ENCODE results near the gene PPP6R3. TPM values are rescaled to one million over a fixed set of nuclear protein-coding genes. Genes with fewer than 3 reads are reported as not detected.

The PPP6R3 gene
- polyA plus RNA-seq, 1 donor from 2014 or later, result 111 TPM

- TF ChIP-seq CTCF (IDR thresholded peaks at IDR 0.05; ENCODE audit: poor library complexity, severe bottlenecking), result no peak
Observed at GRCh38 chr11:68523033-68523432, 62.5 kb downstream of the PPP6R3 start (continued).

DNA sequence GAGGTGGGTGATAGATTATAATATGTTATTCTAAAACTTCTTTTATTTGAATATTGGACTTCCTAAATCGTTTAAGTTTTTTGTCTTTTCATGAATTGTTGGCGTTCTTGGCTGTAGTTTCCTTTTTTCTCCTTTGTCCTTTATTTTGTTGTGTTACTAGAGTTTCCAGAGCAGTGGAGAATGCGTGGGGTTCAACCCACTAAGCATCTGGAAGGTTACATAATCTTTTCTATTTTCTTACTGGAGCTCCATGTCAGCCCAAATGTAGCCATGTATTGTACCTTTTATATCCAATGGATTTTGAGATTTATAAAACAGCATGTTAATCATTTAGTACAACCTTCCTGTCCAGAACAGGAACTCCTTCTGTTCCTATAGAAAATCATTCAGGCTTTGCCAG is 63.2 kb downstream of the PPP6R3 start:
- Histone ChIP-seq H3K27me3 (ENCODE audit: insufficient read depth, low read depth, low read length) (no peaks in the 10 kb centered on the region), H2AFZ (ENCODE audit: low read depth, low read length) (no peak overlapping the region), H3K36me3 (ENCODE audit: insufficient read depth, low read length) (peaks cover 6% of the 10 kb centered on the region), H3F3A (ENCODE audit: insufficient read depth, low read length, poor library complexity, severe bottlenecking) (no peaks in the 10 kb centered on the region), H3K79me2 (replicated peaks; ENCODE audit: insufficient read depth, low read length) (peaks cover 5% of the 10 kb centered on the region), H3K27ac (ENCODE audit: low read length) (no peak overlapping the region), H3K9ac (ENCODE audit: low read length) (no peak overlapping the region), H3K4me3 (ENCODE audit: low read length) (no peak overlapping the region), H3K9me2 (ENCODE audit: insufficient read depth, low read length) (no peaks in the 10 kb centered on the region), H3K9me3 (ENCODE audit: low read length) (no peaks in the 10 kb centered on the region), H4K20me1 (ENCODE audit: insufficient read depth) (no peaks in the 10 kb centered on the region), H3K4me2 (ENCODE audit: low read length) (no peak overlapping the region)
- TF ChIP-seq POLR2AphosphoS5 (IDR thresholded peaks at IDR 0.05) (no peak), CTCF (IDR thresholded peaks at IDR 0.05; ENCODE audit: poor library complexity, severe bottlenecking) (no peak), TAF1 (IDR thresholded peaks at IDR 0.05; ENCODE audit: low read depth) (no peak), MXI1 (conservative IDR thresholded peaks at IDR 0.05; ENCODE audit: poor library complexity, severe bottlenecking) (no peak), EZH2 (IDR thresholded peaks at IDR 0.05; ENCODE audit: borderline replicate concordance, insufficient read depth, low read length, poor library complexity, severe bottlenecking) (no peak), RAD21 (conservative IDR thresholded peaks at IDR 0.05) (no peak), EP300 (conservative IDR thresholded peaks at IDR 0.05; ENCODE audit: poor library complexity, severe bottlenecking) (no peak), SMC3 (conservative IDR thresholded peaks at IDR 0.05; ENCODE audit: poor library complexity) (no peak)
- TF ChIP-seq, protein P1, sequence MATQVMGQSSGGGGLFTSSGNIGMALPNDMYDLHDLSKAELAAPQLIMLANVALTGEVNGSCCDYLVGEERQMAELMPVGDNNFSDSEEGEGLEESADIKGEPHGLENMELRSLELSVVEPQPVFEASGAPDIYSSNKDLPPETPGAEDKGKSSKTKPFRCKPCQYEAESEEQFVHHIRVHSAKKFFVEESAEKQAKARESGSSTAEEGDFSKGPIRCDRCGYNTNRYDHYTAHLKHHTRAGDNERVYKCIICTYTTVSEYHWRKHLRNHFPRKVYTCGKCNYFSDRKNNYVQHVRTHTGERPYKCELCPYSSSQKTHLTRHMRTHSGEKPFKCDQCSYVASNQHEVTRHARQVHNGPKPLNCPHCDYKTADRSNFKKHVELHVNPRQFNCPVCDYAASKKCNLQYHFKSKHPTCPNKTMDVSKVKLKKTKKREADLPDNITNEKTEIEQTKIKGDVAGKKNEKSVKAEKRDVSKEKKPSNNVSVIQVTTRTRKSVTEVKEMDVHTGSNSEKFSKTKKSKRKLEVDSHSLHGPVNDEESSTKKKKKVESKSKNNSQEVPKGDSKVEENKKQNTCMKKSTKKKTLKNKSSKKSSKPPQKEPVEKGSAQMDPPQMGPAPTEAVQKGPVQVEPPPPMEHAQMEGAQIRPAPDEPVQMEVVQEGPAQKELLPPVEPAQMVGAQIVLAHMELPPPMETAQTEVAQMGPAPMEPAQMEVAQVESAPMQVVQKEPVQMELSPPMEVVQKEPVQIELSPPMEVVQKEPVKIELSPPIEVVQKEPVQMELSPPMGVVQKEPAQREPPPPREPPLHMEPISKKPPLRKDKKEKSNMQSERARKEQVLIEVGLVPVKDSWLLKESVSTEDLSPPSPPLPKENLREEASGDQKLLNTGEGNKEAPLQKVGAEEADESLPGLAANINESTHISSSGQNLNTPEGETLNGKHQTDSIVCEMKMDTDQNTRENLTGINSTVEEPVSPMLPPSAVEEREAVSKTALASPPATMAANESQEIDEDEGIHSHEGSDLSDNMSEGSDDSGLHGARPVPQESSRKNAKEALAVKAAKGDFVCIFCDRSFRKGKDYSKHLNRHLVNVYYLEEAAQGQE (IDR thresholded peaks at IDR 0.05; ENCODE audit: borderline replicate concordance), result no peak

DNA sequence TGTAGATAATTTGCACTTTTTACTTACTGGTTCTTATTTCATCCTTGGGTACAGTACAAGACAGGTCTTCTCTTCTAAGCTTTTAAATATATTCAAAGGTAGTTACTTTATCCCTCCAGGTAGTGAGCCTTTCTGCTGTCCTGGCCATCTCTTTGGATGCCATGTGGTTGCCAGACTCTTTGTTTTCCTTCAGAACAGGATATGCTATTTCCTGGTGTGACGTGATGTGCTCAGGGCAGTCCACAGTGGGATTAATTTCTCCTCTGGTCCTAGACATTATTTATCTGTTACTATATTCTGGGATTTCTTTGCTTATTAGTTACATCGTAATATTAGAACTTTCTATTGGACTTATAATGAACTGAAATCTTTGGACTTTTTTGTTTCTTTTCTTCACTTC is 63.7 kb downstream of the PPP6R3 start:
- Histone ChIP-seq H3K79me2 (replicated peaks; ENCODE audit: insufficient read depth, low read length) (peaks cover 3% of the 10 kb centered on the region), H3K4me2 (ENCODE audit: low read length) (no peak overlapping the region), H2AFZ (ENCODE audit: low read depth, low read length) (no peak overlapping the region), H3K9me3 (ENCODE audit: low read length) (no peaks in the 10 kb centered on the region), H3K36me3 (ENCODE audit: insufficient read depth, low read length) (peaks cover 6% of the 10 kb centered on the region), H3K27ac (ENCODE audit: low read length) (no peak overlapping the region), H3K9ac (ENCODE audit: low read length) (no peak overlapping the region), H4K20me1 (ENCODE audit: insufficient read depth) (no peaks in the 10 kb centered on the region), H3K27me3 (ENCODE audit: insufficient read depth, low read depth, low read length) (no peaks in the 10 kb centered on the region), H3F3A (ENCODE audit: insufficient read depth, low read length, poor library complexity, severe bottlenecking) (no peaks in the 10 kb centered on the region), H3K9me2 (ENCODE audit: insufficient read depth, low read length) (no peaks in the 10 kb centered on the region), H3K4me3 (ENCODE audit: low read length) (no peak overlapping the region)
- no peak for TF ChIP-seq CTCF (IDR thresholded peaks at IDR 0.05; ENCODE audit: poor library complexity, severe bottlenecking)
- no peak for TF ChIP-seq SMC3 (conservative IDR thresholded peaks at IDR 0.05; ENCODE audit: poor library complexity)
- TF ChIP-seq EP300 (conservative IDR thresholded peaks at IDR 0.05; ENCODE audit: poor library complexity, severe bottlenecking), result no peak

Measured in neural cell (in vitro differentiated cells).